HFF-Myc (cell line): ENCODE measurements around the gene PCSK1.
A peak's percentile ranks its signal among the peaks of the same experiment; 100 is the strongest.

ENCODE experiments used
- DNase-seq: peaks from one replicate; pipeline ENCODE4 v3.0.0-alpha.2; 2011; ENCODE audit warnings: low read depth; ENCODE audit errors: extremely low read depth
- H3K4me3 ChIP-seq: replicated peaks from 2 replicates; pipeline ENCODE4 v1.5.1; 2011; ENCODE audit warnings: low read depth, mild to moderate bottlenecking, control low read depth, low read length
- CTCF ChIP-seq: IDR thresholded peaks from 2 replicates; pipeline ENCODE4 v1.5.1; 2012; ENCODE audit warnings: mild to moderate bottlenecking, low read depth, low read length, control low read depth; ENCODE audit errors: missing control alignments

PCSK1 gene

GRCh38 chr5:96447949-96448348 lies 14.9 kb upstream of the PCSK1 start:
- TF ChIP-seq CTCF: no peak
- no peak for DNase-seq
- H3K4me3 ChIP-seq: no peak overlapping the region

- H3K4me3 ChIP-seq: no peak overlapping the region
- DNase-seq: no peak
- TF ChIP-seq CTCF: no peak
These were observed 7.1 kb upstream of the PCSK1 start for GRCh38 chr5:96440185-96440538.

GRCh38 chr5:96439477-96440184 lies 6.6 kb upstream of the PCSK1 start:
- H3K4me3 ChIP-seq: no peak overlapping the region
- no peak for TF ChIP-seq CTCF
- no peak for DNase-seq

GRCh38 chr5:96434201-96434645 lies 1.2 kb upstream of the PCSK1 start:
- no peak for TF ChIP-seq CTCF
- DNase-seq: peak; percentile 50
- H3K4me3 ChIP-seq: no peak overlapping the region

- H3K4me3 ChIP-seq: no peak overlapping the region
- no peak for DNase-seq
- TF ChIP-seq CTCF: no peak
These were observed 607 bp downstream of the PCSK1 start for GRCh38 chr5:96432216-96433065.

GRCh38 chr5:96431376-96432187 lies 1.5 kb downstream of the PCSK1 start:
- peak; percentile 7 for DNase-seq
- no peak for TF ChIP-seq CTCF
- H3K4me3 ChIP-seq: no peak overlapping the region
